ENCODE results near the gene FANCL.

GRCh38 chr2:58228299-58228698, 12.8 kb downstream of the FANCL start:
- TF ChIP-seq CTCF (IDR thresholded peaks at IDR 0.05) (no peak), POLR2A (IDR thresholded peaks at IDR 0.05) (no peak)

Measured in testis (tissue), 2 donors.